Liver (tissue), 9 donors: ENCODE data around the gene ATP6V0A4. TPM values are rescaled to one million over a fixed set of nuclear protein-coding genes. Genes with fewer than 3 reads are reported as not detected.

Experiments
- DNase-seq: peaks from one replicate; pipeline ENCODE4 v3.0.0-alpha.2; 2017; ENCODE audit warnings: low spot score
- H3K27ac ChIP-seq, 2 donors: one replicate each; pipeline ENCODE4 v1.7.0; 2013; ENCODE audit warnings: inconsistent platforms in 2 of 2, low read length in 2 of 2, control low read depth in 1 of 2, low read depth in 1 of 2, mild to moderate bottlenecking in 1 of 2
- H3K27me3 ChIP-seq, 4 donors: one replicate each; pipeline versions ENCODE4 v1.6.1 to v1.7.0; 2013; ENCODE audit warnings: low read length in 3 of 4, inconsistent platforms in 1 of 4, mild to moderate bottlenecking in 1 of 4, moderate library complexity in 1 of 4; ENCODE audit not compliant: control insufficient read depth in 4 of 4, insufficient read depth in 4 of 4
- H3K36me3 ChIP-seq, 4 donors: one replicate each; pipeline versions ENCODE4 v1.6.1 to v1.7.0; 2013; ENCODE audit warnings: low read length in 3 of 4, mild to moderate bottlenecking in 3 of 4, low read depth in 1 of 4, moderate library complexity in 1 of 4; ENCODE audit not compliant: control insufficient read depth in 4 of 4, insufficient read depth in 3 of 4
- H3K4me1 ChIP-seq, 4 donors: one replicate each; pipeline versions ENCODE4 v1.6.1 to v1.7.0; 2013; ENCODE audit warnings: low read length in 3 of 4, mild to moderate bottlenecking in 3 of 4, moderate library complexity in 1 of 4; ENCODE audit not compliant: control insufficient read depth in 4 of 4, insufficient read depth in 4 of 4
- H3K4me3 ChIP-seq, 3 donors: one replicate each; pipeline versions ENCODE4 v1.6.1 to v1.7.0; 2013; ENCODE audit warnings: low read length in 3 of 3, control low read depth in 1 of 3, low read depth in 1 of 3, mild to moderate bottlenecking in 1 of 3
- H3K9ac ChIP-seq, 2 donors: one replicate each; pipeline ENCODE4 v1.7.0; 2013; ENCODE audit warnings: low read length in 2 of 2, mild to moderate bottlenecking in 2 of 2, moderate library complexity in 2 of 2, control low read depth in 1 of 2, low read depth in 1 of 2
- H3K9me3 ChIP-seq, 4 donors: one replicate each; pipeline versions ENCODE4 v1.6.1 to v1.7.0; 2013; ENCODE audit warnings: low read length in 3 of 4; ENCODE audit not compliant: control insufficient read depth in 4 of 4
- EGR1 ChIP-seq, 2 donors: IDR thresholded peaks; 2 replicates each; pipeline ENCODE4 v1.6.1; 2016 to 2018; ENCODE audit warnings: antibody characterized with exemption in 2 of 2, low read depth in 2 of 2
- FOXA1 ChIP-seq: IDR thresholded peaks from 2 replicates; pipeline ENCODE4 v1.6.1; 2016; ENCODE audit warnings: antibody characterized with exemption
- FOXA2 ChIP-seq: IDR thresholded peaks from 2 replicates; pipeline ENCODE4 v1.6.1; 2016; ENCODE audit warnings: antibody characterized with exemption
- GABPA ChIP-seq, 2 donors: IDR thresholded peaks in 1 of 2; conservative IDR thresholded peaks in 1 of 2; 2 replicates each; pipeline ENCODE4 v1.6.1; 2016; ENCODE audit warnings: antibody characterized with exemption in 2 of 2, mild to moderate bottlenecking in 1 of 2, moderate library complexity in 1 of 2
- HNF4A ChIP-seq, 2 donors: conservative IDR thresholded peaks; 2 replicates each; pipeline ENCODE4 v1.6.1; 2016; ENCODE audit warnings: antibody characterized with exemption in 2 of 2, mild to moderate bottlenecking in 2 of 2
- JUND ChIP-seq, 2 donors: IDR thresholded peaks; 2 replicates each; pipeline ENCODE4 v1.6.1; 2016; ENCODE audit warnings: antibody characterized with exemption in 2 of 2
- NR2F2 ChIP-seq: IDR thresholded peaks from 2 replicates; pipeline ENCODE4 v1.6.1; 2016; ENCODE audit warnings: antibody characterized with exemption
- RXRA ChIP-seq, 2 donors: IDR thresholded peaks; 2 replicates each; pipeline ENCODE4 v1.6.1; 2017 to 2018; ENCODE audit warnings: antibody characterized with exemption in 2 of 2, mild to moderate bottlenecking in 1 of 2
- SP1 ChIP-seq: IDR thresholded peaks from 2 replicates; pipeline ENCODE4 v1.6.1; 2018; ENCODE audit warnings: antibody characterized with exemption, mild to moderate bottlenecking
- TAF1 ChIP-seq: conservative IDR thresholded peaks from 2 replicates; pipeline ENCODE4 v1.6.1; 2016; ENCODE audit warnings: antibody characterized with exemption, mild to moderate bottlenecking
- YY1 ChIP-seq: IDR thresholded peaks from 2 replicates; pipeline ENCODE4 v1.6.1; 2016; ENCODE audit warnings: antibody characterized with exemption, mild to moderate bottlenecking
- WGBS: extraction: QIAGEN DNeasy Blood & Tissue Kit; methylation state at CpG from one replicate; pipeline ENCODE4 v1.1.7; 2013; 5-methylcytosine and 5-hydroxymethylcytosine counted together
- polyA plus RNA-seq, 2 donors: library from polyadenylated mRNA; stranded (reverse) in 1 of 2; unstranded in 1 of 2; fragments of 200-250 nt in 1 of 2; fragments of >200 nt in 1 of 2; fragmentation: Nextera tagmentation in 1 of 2; extraction: Ambion mirVana in 1 of 2; gene quantifications; one replicate each; pipeline versions ENCODE4 v1.2.1 to v1.2.3, GENCODE V29; 2013 to 2015
- total RNA-seq, 2 donors: library from RNA; depleted of rRNA; stranded (reverse); fragments of >200 nt; gene quantifications; one replicate each; pipeline ENCODE4 v1.2.3, GENCODE V29; 2014
- TF ChIP-seq, protein P1 (sequence below): IDR thresholded peaks from 2 replicates; pipeline ENCODE4 v1.6.1; 2016; ENCODE audit warnings: antibody characterized with exemption
- TF ChIP-seq, protein P2 (sequence below): IDR thresholded peaks from 2 replicates; pipeline ENCODE4 v1.6.1; 2016; ENCODE audit warnings: antibody characterized with exemption
- TF ChIP-seq, protein P3 (sequence below): IDR thresholded peaks from 2 replicates; pipeline ENCODE4 v1.6.1; 2016; ENCODE audit warnings: antibody characterized with exemption, mild to moderate bottlenecking
- TF ChIP-seq, protein P4 (sequence below): fragments of 150-350 bp; IDR thresholded peaks from 2 replicates; pipeline ENCODE4 v1.5.1; 2017; ENCODE audit warnings: improper control_type of control experiment, low read depth, low read length; ENCODE audit not compliant: missing input control
- TF ChIP-seq, protein P5 (sequence below): IDR thresholded peaks from 2 replicates; pipeline ENCODE4 v1.6.1; 2016; ENCODE audit warnings: antibody characterized with exemption
- donor health status: healthy.
- donor health status: healthy.
- donor health status: healthy.
- donor health status: healthy.
- donor health status: healthy.

Gene ATP6V0A4
- total and polyA plus RNA-seq, 4 donors: not detected

DNA sequence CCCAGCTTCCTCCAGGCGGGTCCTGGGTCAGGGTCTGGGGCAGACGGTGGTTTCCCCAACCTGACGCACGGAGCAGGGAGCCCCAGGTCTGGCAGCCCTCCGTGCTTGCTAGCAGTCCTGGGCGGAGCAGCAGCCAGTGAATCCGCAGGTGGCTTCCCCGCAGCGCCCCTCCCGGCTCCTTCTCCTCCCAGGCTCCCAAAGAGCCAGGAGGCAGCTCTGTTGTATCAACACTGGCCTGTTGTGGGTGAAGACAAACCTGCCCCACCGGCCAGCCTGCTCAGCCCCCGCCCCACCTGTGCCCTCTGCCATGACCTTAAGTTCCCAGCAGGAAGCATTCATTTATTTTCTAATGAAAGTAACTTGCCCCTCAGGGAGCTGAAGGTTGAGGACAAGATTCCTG, 24.2 kb downstream of the ATP6V0A4 start:
- H3K4me3 ChIP-seq: no peak overlapping the region
- H3K4me1 ChIP-seq: no peaks in the 10 kb centered on the region
- H3K36me3 ChIP-seq: no peaks in the 10 kb centered on the region
- 57% methylated on average over 12 of the region's 12 CpGs for WGBS
- TF ChIP-seq TAF1: no peak
- H3K27ac ChIP-seq: no peak overlapping the region
- no peak overlapping the region for H3K9ac ChIP-seq
- DNase-seq: no peak
- no peaks in the 10 kb centered on the region for H3K9me3 ChIP-seq
- no peaks in the 10 kb centered on the region for H3K27me3 ChIP-seq

DNA sequence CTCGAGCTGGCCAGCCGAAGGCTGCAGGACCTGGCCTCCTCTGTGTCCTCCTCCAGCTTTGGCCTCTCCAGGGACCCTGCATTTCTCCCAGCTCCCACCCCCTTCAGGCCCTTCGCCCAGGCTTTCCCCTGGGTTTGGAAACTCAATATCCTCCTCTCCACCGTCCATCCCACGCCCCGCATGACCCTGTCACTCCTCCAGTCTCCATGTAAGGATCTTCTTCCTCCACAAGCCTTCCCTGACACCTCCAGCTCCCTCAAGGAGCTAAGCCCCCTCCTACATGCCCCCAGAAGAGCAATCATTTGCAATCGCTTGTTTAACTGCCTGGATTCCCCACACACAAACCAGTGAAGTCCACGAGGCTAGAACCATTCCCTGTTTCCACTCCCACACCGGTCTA, 24.8 kb downstream of the ATP6V0A4 start:
- Histone ChIP-seq H3K27me3 (no peaks in the 10 kb centered on the region), H3K27ac (no peak overlapping the region), H3K9ac (no peak overlapping the region), H3K9me3 (no peaks in the 10 kb centered on the region), H3K4me3 (no peak overlapping the region), H3K4me1 (no peaks in the 10 kb centered on the region), H3K36me3 (no peaks in the 10 kb centered on the region)
- no peak for DNase-seq
- WGBS: 91% methylated on average over 9 of the region's 9 CpGs
- TF ChIP-seq RXRA (IDR thresholded peaks at IDR 0.05): no peak
- no peak for TF ChIP-seq NR2F2
- TF ChIP-seq YY1: no peak
- TF ChIP-seq, protein P1, sequence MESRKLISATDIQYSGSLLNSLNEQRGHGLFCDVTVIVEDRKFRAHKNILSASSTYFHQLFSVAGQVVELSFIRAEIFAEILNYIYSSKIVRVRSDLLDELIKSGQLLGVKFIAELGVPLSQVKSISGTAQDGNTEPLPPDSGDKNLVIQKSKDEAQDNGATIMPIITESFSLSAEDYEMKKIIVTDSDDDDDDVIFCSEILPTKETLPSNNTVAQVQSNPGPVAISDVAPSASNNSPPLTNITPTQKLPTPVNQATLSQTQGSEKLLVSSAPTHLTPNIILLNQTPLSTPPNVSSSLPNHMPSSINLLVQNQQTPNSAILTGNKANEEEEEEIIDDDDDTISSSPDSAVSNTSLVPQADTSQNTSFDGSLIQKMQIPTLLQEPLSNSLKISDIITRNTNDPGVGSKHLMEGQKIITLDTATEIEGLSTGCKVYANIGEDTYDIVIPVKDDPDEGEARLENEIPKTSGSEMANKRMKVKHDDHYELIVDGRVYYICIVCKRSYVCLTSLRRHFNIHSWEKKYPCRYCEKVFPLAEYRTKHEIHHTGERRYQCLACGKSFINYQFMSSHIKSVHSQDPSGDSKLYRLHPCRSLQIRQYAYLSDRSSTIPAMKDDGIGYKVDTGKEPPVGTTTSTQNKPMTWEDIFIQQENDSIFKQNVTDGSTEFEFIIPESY: no peak
- no peak for TF ChIP-seq GABPA (IDR thresholded peaks at IDR 0.05 in 1 of 2, conservative IDR thresholded peaks at IDR 0.05 in 1 of 2)
- TF ChIP-seq FOXA1: no peak
- no peak for TF ChIP-seq FOXA2
- TF ChIP-seq, protein P2, sequence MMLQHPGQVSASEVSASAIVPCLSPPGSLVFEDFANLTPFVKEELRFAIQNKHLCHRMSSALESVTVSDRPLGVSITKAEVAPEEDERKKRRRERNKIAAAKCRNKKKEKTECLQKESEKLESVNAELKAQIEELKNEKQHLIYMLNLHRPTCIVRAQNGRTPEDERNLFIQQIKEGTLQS: no peak
- TF ChIP-seq, protein P3, sequence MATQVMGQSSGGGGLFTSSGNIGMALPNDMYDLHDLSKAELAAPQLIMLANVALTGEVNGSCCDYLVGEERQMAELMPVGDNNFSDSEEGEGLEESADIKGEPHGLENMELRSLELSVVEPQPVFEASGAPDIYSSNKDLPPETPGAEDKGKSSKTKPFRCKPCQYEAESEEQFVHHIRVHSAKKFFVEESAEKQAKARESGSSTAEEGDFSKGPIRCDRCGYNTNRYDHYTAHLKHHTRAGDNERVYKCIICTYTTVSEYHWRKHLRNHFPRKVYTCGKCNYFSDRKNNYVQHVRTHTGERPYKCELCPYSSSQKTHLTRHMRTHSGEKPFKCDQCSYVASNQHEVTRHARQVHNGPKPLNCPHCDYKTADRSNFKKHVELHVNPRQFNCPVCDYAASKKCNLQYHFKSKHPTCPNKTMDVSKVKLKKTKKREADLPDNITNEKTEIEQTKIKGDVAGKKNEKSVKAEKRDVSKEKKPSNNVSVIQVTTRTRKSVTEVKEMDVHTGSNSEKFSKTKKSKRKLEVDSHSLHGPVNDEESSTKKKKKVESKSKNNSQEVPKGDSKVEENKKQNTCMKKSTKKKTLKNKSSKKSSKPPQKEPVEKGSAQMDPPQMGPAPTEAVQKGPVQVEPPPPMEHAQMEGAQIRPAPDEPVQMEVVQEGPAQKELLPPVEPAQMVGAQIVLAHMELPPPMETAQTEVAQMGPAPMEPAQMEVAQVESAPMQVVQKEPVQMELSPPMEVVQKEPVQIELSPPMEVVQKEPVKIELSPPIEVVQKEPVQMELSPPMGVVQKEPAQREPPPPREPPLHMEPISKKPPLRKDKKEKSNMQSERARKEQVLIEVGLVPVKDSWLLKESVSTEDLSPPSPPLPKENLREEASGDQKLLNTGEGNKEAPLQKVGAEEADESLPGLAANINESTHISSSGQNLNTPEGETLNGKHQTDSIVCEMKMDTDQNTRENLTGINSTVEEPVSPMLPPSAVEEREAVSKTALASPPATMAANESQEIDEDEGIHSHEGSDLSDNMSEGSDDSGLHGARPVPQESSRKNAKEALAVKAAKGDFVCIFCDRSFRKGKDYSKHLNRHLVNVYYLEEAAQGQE: no peak
- TF ChIP-seq, protein P4, sequence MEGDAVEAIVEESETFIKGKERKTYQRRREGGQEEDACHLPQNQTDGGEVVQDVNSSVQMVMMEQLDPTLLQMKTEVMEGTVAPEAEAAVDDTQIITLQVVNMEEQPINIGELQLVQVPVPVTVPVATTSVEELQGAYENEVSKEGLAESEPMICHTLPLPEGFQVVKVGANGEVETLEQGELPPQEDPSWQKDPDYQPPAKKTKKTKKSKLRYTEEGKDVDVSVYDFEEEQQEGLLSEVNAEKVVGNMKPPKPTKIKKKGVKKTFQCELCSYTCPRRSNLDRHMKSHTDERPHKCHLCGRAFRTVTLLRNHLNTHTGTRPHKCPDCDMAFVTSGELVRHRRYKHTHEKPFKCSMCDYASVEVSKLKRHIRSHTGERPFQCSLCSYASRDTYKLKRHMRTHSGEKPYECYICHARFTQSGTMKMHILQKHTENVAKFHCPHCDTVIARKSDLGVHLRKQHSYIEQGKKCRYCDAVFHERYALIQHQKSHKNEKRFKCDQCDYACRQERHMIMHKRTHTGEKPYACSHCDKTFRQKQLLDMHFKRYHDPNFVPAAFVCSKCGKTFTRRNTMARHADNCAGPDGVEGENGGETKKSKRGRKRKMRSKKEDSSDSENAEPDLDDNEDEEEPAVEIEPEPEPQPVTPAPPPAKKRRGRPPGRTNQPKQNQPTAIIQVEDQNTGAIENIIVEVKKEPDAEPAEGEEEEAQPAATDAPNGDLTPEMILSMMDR: no peak
- TF ChIP-seq SP1: no peak
- no peak for TF ChIP-seq EGR1 (IDR thresholded peaks at IDR 0.05; ENCODE audit: low read depth in 2 of 2)
- TF ChIP-seq JUND (IDR thresholded peaks at IDR 0.05): no peak
- TF ChIP-seq TAF1: no peak
- TF ChIP-seq, protein P5, sequence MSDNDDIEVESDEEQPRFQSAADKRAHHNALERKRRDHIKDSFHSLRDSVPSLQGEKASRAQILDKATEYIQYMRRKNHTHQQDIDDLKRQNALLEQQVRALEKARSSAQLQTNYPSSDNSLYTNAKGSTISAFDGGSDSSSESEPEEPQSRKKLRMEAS: no peak
- TF ChIP-seq HNF4A (conservative IDR thresholded peaks at IDR 0.05): no peak
